Trophoblast cell (in vitro differentiated cells and primary cell): ENCODE results near the gene ANO2.
A peak's percentile ranks its signal among the peaks of the same experiment; 100 is the strongest.
"Not testable (repeated sequence)": the region's sequence is repeated elsewhere in the genome, so short reads cannot be mapped to it uniquely, and the experiment has no call there.

Experiments
- DNase-seq, 2 donors: peaks; one replicate each; pipeline ENCODE4 v3.0.0-alpha.2; 2016
- H2AFZ ChIP-seq: 2 replicates; pipeline ENCODE4 v1.6.1; 2013; ENCODE audit warnings: low read length, moderate library complexity, mild to moderate bottlenecking; ENCODE audit not compliant: insufficient read depth, poor library complexity
- H2AK5ac ChIP-seq: 2 replicates; pipeline ENCODE4 v1.6.1; 2013; ENCODE audit warnings: mild to moderate bottlenecking, low read length
- H2BK120ac ChIP-seq: 2 replicates; pipeline ENCODE4 v1.6.1; 2013; ENCODE audit warnings: low read length, mild to moderate bottlenecking, moderate library complexity; ENCODE audit not compliant: insufficient read depth, poor library complexity
- H2BK12ac ChIP-seq: 2 replicates; pipeline ENCODE4 v1.6.1; 2013; ENCODE audit warnings: mild to moderate bottlenecking, low read length, moderate library complexity
- H2BK5ac ChIP-seq: 2 replicates; pipeline ENCODE4 v1.6.1; 2013; ENCODE audit warnings: low read length, low read depth, moderate library complexity, mild to moderate bottlenecking; ENCODE audit not compliant: poor library complexity
- H3K14ac ChIP-seq: 2 replicates; pipeline ENCODE4 v1.6.1; 2013; ENCODE audit warnings: mild to moderate bottlenecking, low read length
- H3K18ac ChIP-seq: 2 replicates; pipeline ENCODE4 v1.6.1; 2013; ENCODE audit warnings: mild to moderate bottlenecking, low read length
- H3K23ac ChIP-seq: 2 replicates; pipeline ENCODE4 v1.6.1; 2013; ENCODE audit warnings: low read length
- H3K27ac ChIP-seq: 2 replicates; pipeline ENCODE4 v1.5.1; 2013; ENCODE audit warnings: low read depth, mild to moderate bottlenecking, inconsistent platforms, low read length, moderate library complexity
- H3K27me3 ChIP-seq: 2 replicates; pipeline ENCODE4 v1.6.1; 2013; ENCODE audit warnings: inconsistent platforms, mild to moderate bottlenecking, low read length, moderate library complexity; ENCODE audit not compliant: insufficient read depth
- H3K36me3 ChIP-seq, 2 experiments: 1 replicate in 1 of 2; 2 replicates in 1 of 2; pipeline ENCODE4 v1.6.1; 2013; ENCODE audit warnings: low read length in 2 of 2, mild to moderate bottlenecking in 2 of 2, moderate library complexity in 1 of 2; ENCODE audit not compliant: insufficient read depth in 2 of 2, control insufficient read depth in 1 of 2
- H3K4ac ChIP-seq: 2 replicates; pipeline ENCODE4 v1.6.1; 2013; ENCODE audit warnings: low read depth, mild to moderate bottlenecking, low read length, moderate library complexity
- H3K4me1 ChIP-seq, 2 experiments: 1 replicate in 1 of 2; 2 replicates in 1 of 2; pipeline ENCODE4 v1.6.1; 2013; ENCODE audit warnings: low read length in 2 of 2, mild to moderate bottlenecking in 2 of 2, moderate library complexity in 1 of 2; ENCODE audit not compliant: insufficient read depth in 2 of 2, control insufficient read depth in 1 of 2
- H3K4me2 ChIP-seq: 2 replicates; pipeline ENCODE4 v1.6.1; 2013; ENCODE audit warnings: inconsistent platforms, mild to moderate bottlenecking, low read length, moderate library complexity
- H3K4me3 ChIP-seq: 2 replicates; pipeline ENCODE4 v1.5.1; 2013; ENCODE audit warnings: mild to moderate bottlenecking, low read depth, low read length, inconsistent platforms
- H3K79me1 ChIP-seq: one replicate; pipeline ENCODE4 v1.6.1; 2013; ENCODE audit warnings: low read length
- H3K79me2 ChIP-seq: 2 replicates; pipeline ENCODE4 v1.6.1; 2013; ENCODE audit warnings: low read length, mild to moderate bottlenecking; ENCODE audit not compliant: control insufficient read depth, insufficient read depth, poor library complexity
- H3K9ac ChIP-seq: 2 replicates; pipeline ENCODE4 v1.6.1; 2013; ENCODE audit warnings: mild to moderate bottlenecking, low read length
- H3K9me3 ChIP-seq: 2 replicates; pipeline ENCODE4 v1.6.1; 2013; ENCODE audit warnings: low read depth, mild to moderate bottlenecking, control low read depth, inconsistent platforms, low read length; ENCODE audit not compliant: insufficient read depth
- H4K12ac ChIP-seq: 2 replicates; pipeline ENCODE4 v1.6.1; 2013; ENCODE audit warnings: low read depth, mild to moderate bottlenecking, low read length, moderate library complexity
- H4K8ac ChIP-seq: 2 replicates; pipeline ENCODE4 v1.6.1; 2013; ENCODE audit warnings: low read depth, mild to moderate bottlenecking, low read length, moderate library complexity
- H4K91ac ChIP-seq: one replicate; pipeline ENCODE4 v1.6.1; 2013; ENCODE audit warnings: low read depth, mild to moderate bottlenecking, low read length, moderate library complexity
- WGBS: extraction: QIAGEN DNeasy Blood & Tissue Kit; methylation state at CpG from one replicate; pipeline ENCODE4 v1.1.7; 2013; ENCODE audit warnings: missing lambda C conversion rate; ENCODE audit not compliant: insufficient read length, insufficient coverage; ENCODE audit errors: extremely low coverage; 5-methylcytosine and 5-hydroxymethylcytosine counted together

ANO2 gene

DNA sequence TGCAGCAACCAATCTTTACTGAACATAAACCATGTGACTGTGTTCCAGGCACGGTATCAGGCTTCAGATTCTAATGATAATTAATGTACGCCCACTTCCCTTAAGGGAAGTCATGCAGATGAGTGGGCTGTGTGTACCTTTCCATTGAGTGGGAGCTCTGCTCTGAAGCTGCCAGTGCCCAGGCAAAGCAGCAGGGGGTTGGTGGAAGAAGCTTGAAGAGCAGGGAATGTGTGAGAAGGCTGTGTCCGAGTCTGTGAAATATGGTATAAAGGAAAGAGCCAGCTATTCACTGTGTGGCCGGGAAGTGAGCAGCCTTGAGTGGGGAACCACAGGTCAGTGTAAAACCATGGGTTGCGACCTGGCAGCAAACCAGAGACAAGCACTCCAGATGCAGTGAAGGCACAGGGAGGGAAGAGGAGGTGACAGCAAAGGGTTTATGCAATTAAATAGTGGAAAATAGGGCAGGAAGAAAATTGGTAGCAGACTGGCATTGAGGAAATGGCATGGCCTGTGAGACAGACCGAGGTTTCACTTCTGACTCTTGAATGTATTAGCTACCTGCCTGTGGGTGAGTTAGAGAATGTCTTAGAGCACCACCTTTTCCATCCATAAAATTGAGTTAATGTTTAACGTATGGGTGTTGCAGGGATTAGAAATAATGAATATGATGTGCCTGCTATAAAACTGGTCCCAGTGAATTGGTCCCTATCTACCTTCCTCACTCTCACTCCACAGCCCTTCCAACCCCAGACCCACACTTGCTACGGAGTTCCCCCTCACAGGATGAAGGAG, 396.7 kb downstream of the ANO2 start:
- Histone ChIP-seq H3K23ac (no peak overlapping the region), H3K9ac (no peak overlapping the region), H3K27ac (no peak overlapping the region), H2BK120ac (no peak overlapping the region), H2BK12ac (no peak overlapping the region), H3K4me3 (no peak overlapping the region), H3K4ac (no peak overlapping the region), H2AFZ (no peak overlapping the region), H3K9me3 (no peaks in the 10 kb centered on the region), H3K4me1 (no peaks in the 10 kb centered on the region), H3K18ac (no peak overlapping the region), H3K36me3 (no peaks in the 10 kb centered on the region), H3K79me1 (no peaks in the 10 kb centered on the region), H3K27me3 (no peaks in the 10 kb centered on the region), H4K8ac (no peak overlapping the region), H3K79me2 (no peaks in the 10 kb centered on the region), H2AK5ac (no peak overlapping the region), H2BK5ac (no peak overlapping the region), H4K91ac (no peak overlapping the region), H4K12ac (no peak overlapping the region), H3K4me2 (no peak overlapping the region), H3K14ac (no peak overlapping the region)
- DNase-seq = no peak
- WGBS = no CpG with 5 or more reads among the region's 8 CpGs

DNA sequence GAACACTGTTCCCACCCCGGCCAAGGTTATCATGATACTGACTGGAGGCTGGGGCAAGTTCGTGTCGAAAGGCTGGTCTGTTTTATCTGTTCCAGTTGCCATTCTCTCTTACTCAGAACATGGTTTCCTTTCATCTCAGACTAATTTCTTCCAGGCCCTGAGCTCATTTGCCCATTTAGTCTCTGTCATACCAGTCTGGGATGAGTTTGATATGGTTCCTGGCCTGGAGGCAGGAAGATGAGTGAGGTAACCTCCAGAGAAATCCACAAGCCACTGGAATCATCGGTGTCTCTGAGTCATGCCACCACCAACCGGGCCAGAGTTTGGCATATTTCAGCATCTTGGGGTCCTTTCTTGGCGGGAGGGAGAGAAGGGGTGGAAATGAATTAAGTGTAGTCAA, 398.4 kb downstream of the ANO2 start:
- no peak overlapping the region for H3K4me3 ChIP-seq
- H3K14ac ChIP-seq = no peak overlapping the region
- H2AFZ ChIP-seq = no peak overlapping the region
- no peak overlapping the region for H2BK5ac ChIP-seq
- H3K9me3 ChIP-seq = no peaks in the 10 kb centered on the region
- no peaks in the 10 kb centered on the region for H3K27me3 ChIP-seq
- no peak overlapping the region for H2BK12ac ChIP-seq
- H3K27ac ChIP-seq = no peak overlapping the region
- no peak overlapping the region for H2BK120ac ChIP-seq
- H3K18ac ChIP-seq = no peak overlapping the region
- no peaks in the 10 kb centered on the region for H3K79me1 ChIP-seq
- H2AK5ac ChIP-seq = no peak overlapping the region
- no peak overlapping the region for H3K4ac ChIP-seq
- no peak overlapping the region for H4K12ac ChIP-seq
- H3K23ac ChIP-seq = no peak overlapping the region
- no peak overlapping the region for H4K8ac ChIP-seq
- no peak overlapping the region for H3K9ac ChIP-seq
- H3K4me1 ChIP-seq = no peaks in the 10 kb centered on the region
- no peaks in the 10 kb centered on the region for H3K79me2 ChIP-seq
- H3K36me3 ChIP-seq = no peaks in the 10 kb centered on the region
- no CpG with 5 or more reads among the region's 6 CpGs for WGBS
- DNase-seq = peak; percentile 67 to 71
- no peak overlapping the region for H3K4me2 ChIP-seq
- H4K91ac ChIP-seq = no peak overlapping the region

- no peak overlapping the region for H2BK12ac ChIP-seq
- no peak overlapping the region for H3K4ac ChIP-seq
- no peaks in the 10 kb centered on the region for H3K79me2 ChIP-seq
- no CpG with 5 or more reads among the region's 8 CpGs for WGBS
- no peak overlapping the region for H3K27ac ChIP-seq
- no peak overlapping the region for H4K91ac ChIP-seq
- no peak overlapping the region for H3K23ac ChIP-seq
- no peaks in the 10 kb centered on the region for H3K27me3 ChIP-seq
- H3K4me2 ChIP-seq = no peak overlapping the region
- H3K18ac ChIP-seq = no peak overlapping the region
- H3K4me3 ChIP-seq = peak overlapping the region; percentile 43
- H2BK120ac ChIP-seq = no peak overlapping the region
- no peak overlapping the region for H2BK5ac ChIP-seq
- no peak overlapping the region for H3K14ac ChIP-seq
- no peaks in the 10 kb centered on the region for H3K36me3 ChIP-seq
- DNase-seq = no peak
- H3K4me1 ChIP-seq = peaks cover 0 to 2% of the 10 kb centered on the region in 2 experiments
- H2AFZ ChIP-seq = no peak overlapping the region
- H3K79me1 ChIP-seq = no peaks in the 10 kb centered on the region
- no peak overlapping the region for H4K8ac ChIP-seq
- H3K9ac ChIP-seq = no peak overlapping the region
- H4K12ac ChIP-seq = no peak overlapping the region
- no peaks in the 10 kb centered on the region for H3K9me3 ChIP-seq
- no peak overlapping the region for H2AK5ac ChIP-seq
These were observed 407.3 kb downstream of the ANO2 start for GRCh38 chr12:5537771-5538170.

- not testable (repeated sequence) for H2AK5ac ChIP-seq, H3K4me1 ChIP-seq, H4K8ac ChIP-seq, H3K9me3 ChIP-seq, H3K27ac ChIP-seq, H2BK5ac ChIP-seq, H3K14ac ChIP-seq, H4K12ac ChIP-seq, H2BK12ac ChIP-seq, H3K79me1 ChIP-seq, H3K9ac ChIP-seq, H3K27me3 ChIP-seq, H2AFZ ChIP-seq, H2BK120ac ChIP-seq, H3K23ac ChIP-seq, H3K18ac ChIP-seq, H3K36me3 ChIP-seq, H3K79me2 ChIP-seq, H3K4ac ChIP-seq, H3K4me2 ChIP-seq, H3K4me3 ChIP-seq, H4K91ac ChIP-seq
- peak in 1 of 2 donors; percentile 13 for DNase-seq
- no CpG with 5 or more reads among the region's 13 CpGs for WGBS
These were observed 407.9 kb downstream of the ANO2 start for GRCh38 chr12:5537026-5537615.
